PC-9 (cell line): ENCODE measurements around the gene RETREG3. TPM values are rescaled to one million over a fixed set of nuclear protein-coding genes. Genes with fewer than 3 reads are reported as not detected.
A peak's percentile ranks its signal among the peaks of the same experiment; 100 is the strongest.

Experiments used
- Bru-seq: library from RNA; stranded (reverse); fragments of 400-500 nt; gene quantifications from one replicate; lab custom pipeline; 2021; lab: Mats Ljungman, UMichigan
- BruChase-seq, 2 experiments: library from RNA; stranded (reverse); fragments of 400-500 nt; gene quantifications; one replicate each; lab custom pipeline; 2021; lab: Mats Ljungman, UMichigan
- BruUV-seq: library from RNA; stranded (reverse); fragments of 400-500 nt; replicated peaks from 2 replicates; lab custom pipeline; 2021; lab: Mats Ljungman, UMichigan
- CTCF ChIA-PET: fragments of 300-600 bp; sonication (Branson Sonifier 250); formaldehyde crosslinking; loops from one replicate; lab custom pipeline; 2022; ENCODE audit warnings: antibody characterized with exemption; lab: Charles Lee
- POLR2A ChIA-PET: fragments of 300-600 bp; sonication (Branson Sonifier 250); formaldehyde crosslinking; loops from one replicate; lab custom pipeline; 2022; ENCODE audit warnings: antibody characterized with exemption; ENCODE audit not compliant: unreplicated experiment; lab: Charles Lee
- DNase-seq, 2 experiments: peaks; one replicate each; pipeline versions ENCODE4 v3.0.0 to v3.0.0-alpha.2; 2015 to 2022; ENCODE audit warnings: mixed read lengths in 1 of 2
- H2AFZ ChIP-seq: fragments of 200-600 bp; sonication (generic); 2 replicates; pipeline ENCODE4 v1.8.1; 2017; ENCODE audit warnings: antibody characterized with exemption
- H3F3A ChIP-seq: fragments of 200-600 bp; sonication (generic); 2 replicates; pipeline ENCODE4 v1.8.1; 2017; ENCODE audit warnings: antibody characterized with exemption, mild to moderate bottlenecking, low read depth; ENCODE audit not compliant: insufficient read depth
- H3K27ac ChIP-seq: fragments of 200-600 bp; sonication (generic); 2 replicates; pipeline ENCODE4 v1.6.1; 2016; ENCODE audit warnings: mixed run types
- H3K27me3 ChIP-seq: fragments of 200-600 bp; sonication (generic); 2 replicates; pipeline ENCODE4 v1.6.1; 2016; ENCODE audit warnings: low read depth, mixed run types; ENCODE audit not compliant: insufficient read depth
- H3K36me3 ChIP-seq: fragments of 200-600 bp; sonication (generic); 2 replicates; pipeline ENCODE4 v1.6.1; 2016; ENCODE audit warnings: low read depth, mixed run types
- H3K4me1 ChIP-seq: fragments of 200-600 bp; sonication (generic); replicated peaks from 2 replicates; pipeline ENCODE4 v1.6.1; 2016; ENCODE audit warnings: mixed run types; ENCODE audit not compliant: insufficient read depth
- H3K4me2 ChIP-seq: fragments of 200-600 bp; sonication (generic); 2 replicates; pipeline ENCODE4 v1.6.1; 2017; ENCODE audit warnings: mixed run types
- H3K4me3 ChIP-seq: fragments of 200-600 bp; sonication (generic); 2 replicates; pipeline ENCODE4 v1.6.1; 2016; ENCODE audit warnings: mixed run types
- H3K79me2 ChIP-seq: fragments of 200-600 bp; sonication (generic); 2 replicates; pipeline ENCODE4 v1.6.1; 2017; ENCODE audit warnings: low read depth, mixed run types
- H3K9me2 ChIP-seq: fragments of 200-600 bp; sonication (generic); 2 replicates; pipeline ENCODE4 v1.8.1; 2017; ENCODE audit warnings: mild to moderate bottlenecking; ENCODE audit not compliant: insufficient read depth
- H3K9me3 ChIP-seq: fragments of 200-600 bp; sonication (generic); 2 replicates; pipeline ENCODE4 v1.8.1; 2016; ENCODE audit warnings: low read depth; ENCODE audit not compliant: insufficient read depth
- H4K20me1 ChIP-seq: fragments of 200-600 bp; sonication (generic); 2 replicates; pipeline ENCODE4 v1.8.1; 2017; ENCODE audit not compliant: insufficient read depth
- CTCF ChIP-seq: fragments of 200-600 bp; sonication (generic); conservative IDR thresholded peaks from 2 replicates; pipeline ENCODE4 v1.6.1; 2017; ENCODE audit warnings: mixed run types, antibody characterized with exemption, mild to moderate bottlenecking, moderate library complexity
- EZH2 ChIP-seq: fragments of 200-600 bp; sonication (generic); IDR thresholded peaks from 2 replicates; pipeline ENCODE4 v1.8.0; 2017; ENCODE audit warnings: antibody characterized with exemption, low read depth
- intact Hi-C: fragments of 100-400 bp; cut with micrococcal nuclease; formaldehyde crosslinking; loops from one replicate; pipeline ENCODE4 v1.10.0; 2022; ENCODE audit not compliant: unreplicated experiment
- long read RNA-seq: library from polyadenylated mRNA; stranded (forward); transcript quantifications from one replicate; pipeline ENCODE4 v2.0.0, GENCODE V29; 2022
- total RNA-seq: library from RNA; stranded (reverse); gene quantifications from 2 replicates; pipeline ENCODE4 v1.2.3, GENCODE V29; 2021

RETREG3 gene, protein sequence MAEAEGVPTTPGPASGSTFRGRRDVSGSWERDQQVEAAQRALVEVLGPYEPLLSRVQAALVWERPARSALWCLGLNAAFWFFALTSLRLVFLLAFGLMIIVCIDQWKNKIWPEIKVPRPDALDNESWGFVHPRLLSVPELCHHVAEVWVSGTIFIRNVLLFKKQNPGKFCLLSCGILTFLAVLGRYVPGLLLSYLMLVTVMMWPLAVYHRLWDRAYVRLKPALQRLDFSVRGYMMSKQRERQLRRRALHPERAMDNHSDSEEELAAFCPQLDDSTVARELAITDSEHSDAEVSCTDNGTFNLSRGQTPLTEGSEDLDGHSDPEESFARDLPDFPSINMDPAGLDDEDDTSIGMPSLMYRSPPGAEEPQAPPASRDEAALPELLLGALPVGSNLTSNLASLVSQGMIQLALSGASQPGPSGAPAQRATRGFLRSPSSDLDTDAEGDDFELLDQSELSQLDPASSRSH
- 57.0 and 61.7 TPM in 2 replicates for total RNA-seq
- percentile 69 among the genes with signal in this experiment for Bru-seq, nascent RNA
- percentile 80 among the genes with signal in this experiment for BruChase-seq, experiment 1, labeled RNA remaining after a 2-hour chase
- BruChase-seq, experiment 2, labeled RNA remaining after a 6-hour chase = percentile 84 among the genes with signal in this experiment
- long read RNA-seq, transcript RETREG3-201 (9 exons, 3,759 nt) = major isoform, 19 of 44 reads
- long read RNA-seq, partial matches to known transcripts = 2 of 44 reads
- long read RNA-seq, other reads (novel, unspliced or antisense) = 20 of 44 reads

GRCh38 chr17:42609182-42609813 lies at the start of gene RETREG3, which contains the start of gene TUBG1:
TSS of gene RETREG3 (minus strand) at chr17:42609374. CDS start at chr17:42609324, 50 bp downstream.
TSS of gene TUBG1 (plus strand) at chr17:42609683. CDS start at chr17:42609738, 55 bp downstream.
- peaks cover 11% of the 10 kb centered on the region for H3F3A ChIP-seq
- peak; percentile 94 to 99 for DNase-seq
- H3K27me3 ChIP-seq = no peaks in the 10 kb centered on the region
- peak within 1 kb of the TSS; percentile 48 for H3K27ac ChIP-seq
- intact Hi-C loops = loop anchor here (1.0 kb wide), 1 partner anchor 68 kb away; no protein-coding TSS in a partner anchor
- peaks cover 19% of the 10 kb centered on the region; the same call in 1 of the 2 replicates for H3K36me3 ChIP-seq
- H4K20me1 ChIP-seq = peaks cover 7% of the 10 kb centered on the region; the same call in 1 of the 2 replicates
- CTCF ChIA-PET = interaction anchor here (1.0 kb wide), 1 partner anchor 69 kb away, joined by 3 read pairs; no protein-coding TSS in a partner anchor
- peaks cover 68% of the 10 kb centered on the region for H3K79me2 ChIP-seq
- H3K4me1 ChIP-seq = peaks cover 13% of the 10 kb centered on the region
- H3K9me2 ChIP-seq = no peaks in the 10 kb centered on the region
- TF ChIP-seq CTCF (peak; percentile 44; the same call in 1 of the 2 replicates), EZH2 (no peak)
- no peaks in the 10 kb centered on the region for H3K9me3 ChIP-seq
- H2AFZ ChIP-seq = peak within 1 kb of the TSS; percentile 97
- H3K4me3 ChIP-seq = peak within 1 kb of the TSS; percentile 99
- POLR2A ChIA-PET = interaction anchor here (0.6 to 1.2 kb wide), 4 partner anchors 9 to 556 kb away, joined by 3 to 9 read pairs (median 6); no protein-coding TSS in a partner anchor
- peak within 1 kb of the TSS; percentile 100 for H3K4me2 ChIP-seq
- no TSS peak for BruUV-seq

DNA sequence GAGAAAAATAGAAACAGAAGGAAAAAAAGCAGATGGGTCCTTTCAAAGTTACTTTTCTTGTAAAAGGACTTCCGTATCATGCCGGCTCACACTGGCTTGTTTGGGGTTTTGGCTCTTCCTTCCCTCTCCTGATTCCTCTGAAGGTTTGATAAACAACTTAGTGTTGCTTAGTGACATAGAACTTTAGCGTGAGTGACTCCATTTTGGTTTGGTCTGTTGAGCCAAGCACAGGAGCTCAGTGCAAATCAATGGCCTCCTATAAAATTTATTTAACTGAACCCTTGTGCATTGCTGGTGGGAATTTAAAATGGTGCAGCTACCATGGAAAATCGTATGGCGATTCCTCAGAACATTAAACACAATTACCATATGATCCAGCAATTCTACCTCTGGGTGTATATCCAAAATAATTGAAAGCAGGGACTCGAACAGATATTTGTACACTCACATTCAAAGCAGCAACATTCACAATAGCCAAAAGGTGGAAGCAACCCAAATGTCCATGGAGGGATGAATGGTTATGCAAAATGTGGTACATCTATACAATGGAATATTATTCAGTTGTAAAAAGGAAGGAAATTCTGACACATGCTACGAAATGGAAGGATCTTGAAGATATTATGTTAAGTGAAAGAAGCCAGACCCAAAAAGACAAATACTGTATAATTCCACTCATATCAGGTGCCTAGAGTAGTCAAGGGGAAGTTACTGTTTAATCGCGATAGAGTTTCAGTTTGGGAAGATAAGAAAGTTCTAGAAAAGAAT lies 48.8 kb upstream of the RETREG3 start:
- Histone ChIP-seq H3K27me3 (no peaks in the 10 kb centered on the region), H3F3A (peaks cover 47% of the 10 kb centered on the region), H4K20me1 (no peaks in the 10 kb centered on the region), H3K4me3 (peak overlapping the region; percentile 70), H2AFZ (no peak overlapping the region; the same call in 1 of the 2 replicates), H3K36me3 (no peaks in the 10 kb centered on the region), H3K9me2 (no peaks in the 10 kb centered on the region), H3K27ac (no peak overlapping the region), H3K4me2 (peak overlapping the region; percentile 100; the same call in 1 of the 2 replicates), H3K79me2 (no peaks in the 10 kb centered on the region), H3K4me1 (peaks cover 41% of the 10 kb centered on the region), H3K9me3 (no peaks in the 10 kb centered on the region)
- TF ChIP-seq CTCF (no peak), EZH2 (no peak)
- no peak for DNase-seq
- POLR2A ChIA-PET = no interaction called here
- BruUV-seq = no TSS peak
- CTCF ChIA-PET = interaction anchor here (0.7 kb wide), 1 partner anchor 11 kb away, joined by 10 read pairs; no protein-coding TSS in a partner anchor
- intact Hi-C loops = loop anchor here (5.0 kb wide), 1 partner anchor 36 kb away; no protein-coding TSS in a partner anchor
